C4-2B (cell line): ENCODE results near the gene DEAF1.

Experiments used
- H3K27ac ChIP-seq: fragments of 450-650 bp; 2 replicates; pipeline ENCODE4 v1.5.1; 2017
- ZFX ChIP-seq: fragments of 450-650 bp; IDR thresholded peaks from 2 replicates; pipeline ENCODE4 v1.6.1; 2017
- TF ChIP-seq, protein P1 (sequence below): fragments of 450-650 bp; conservative IDR thresholded peaks from 2 replicates; pipeline ENCODE4 v1.5.1; 2017; ENCODE audit warnings: mild to moderate bottlenecking

DEAF1 gene

DNA sequence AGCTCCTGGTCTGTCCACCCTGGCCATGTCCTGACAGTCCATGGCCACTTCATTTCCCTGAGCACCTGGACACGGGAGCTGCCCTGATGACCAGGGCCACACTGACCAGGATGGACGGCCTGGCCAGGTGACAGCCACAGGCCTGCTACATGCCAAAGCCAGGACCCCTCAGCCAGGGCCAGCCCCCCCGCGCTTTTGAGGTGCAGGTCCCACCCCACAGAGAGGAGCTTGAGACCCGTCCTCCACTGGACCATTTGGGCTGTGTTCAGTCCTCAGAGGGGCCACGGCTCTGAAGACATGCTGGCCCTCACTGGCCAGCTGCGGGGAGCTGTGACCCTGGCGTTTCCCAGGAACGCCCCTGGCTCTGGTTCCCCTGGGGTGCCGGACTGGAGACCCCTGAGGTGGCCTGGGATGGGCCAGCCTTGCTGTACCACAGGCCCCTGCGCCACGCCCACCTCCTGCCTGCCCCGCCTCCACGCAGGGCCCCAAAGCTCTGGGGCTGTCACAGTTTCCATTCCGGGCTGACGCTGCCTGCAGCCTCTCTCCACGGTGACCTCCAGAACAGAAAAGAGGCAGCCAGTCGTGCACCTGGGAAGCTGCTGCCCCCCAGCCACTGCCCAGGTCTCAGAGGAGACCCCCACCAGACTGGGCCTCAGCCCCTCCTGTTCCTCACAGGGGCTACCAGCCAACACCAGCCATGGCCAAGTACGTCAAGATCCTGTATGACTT, 29.2 kb upstream of the DEAF1 start:
- H3K27ac ChIP-seq, result no peak overlapping the region
- TF ChIP-seq ZFX, result no peak
- TF ChIP-seq, protein P1, sequence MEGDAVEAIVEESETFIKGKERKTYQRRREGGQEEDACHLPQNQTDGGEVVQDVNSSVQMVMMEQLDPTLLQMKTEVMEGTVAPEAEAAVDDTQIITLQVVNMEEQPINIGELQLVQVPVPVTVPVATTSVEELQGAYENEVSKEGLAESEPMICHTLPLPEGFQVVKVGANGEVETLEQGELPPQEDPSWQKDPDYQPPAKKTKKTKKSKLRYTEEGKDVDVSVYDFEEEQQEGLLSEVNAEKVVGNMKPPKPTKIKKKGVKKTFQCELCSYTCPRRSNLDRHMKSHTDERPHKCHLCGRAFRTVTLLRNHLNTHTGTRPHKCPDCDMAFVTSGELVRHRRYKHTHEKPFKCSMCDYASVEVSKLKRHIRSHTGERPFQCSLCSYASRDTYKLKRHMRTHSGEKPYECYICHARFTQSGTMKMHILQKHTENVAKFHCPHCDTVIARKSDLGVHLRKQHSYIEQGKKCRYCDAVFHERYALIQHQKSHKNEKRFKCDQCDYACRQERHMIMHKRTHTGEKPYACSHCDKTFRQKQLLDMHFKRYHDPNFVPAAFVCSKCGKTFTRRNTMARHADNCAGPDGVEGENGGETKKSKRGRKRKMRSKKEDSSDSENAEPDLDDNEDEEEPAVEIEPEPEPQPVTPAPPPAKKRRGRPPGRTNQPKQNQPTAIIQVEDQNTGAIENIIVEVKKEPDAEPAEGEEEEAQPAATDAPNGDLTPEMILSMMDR, result no peak

DNA sequence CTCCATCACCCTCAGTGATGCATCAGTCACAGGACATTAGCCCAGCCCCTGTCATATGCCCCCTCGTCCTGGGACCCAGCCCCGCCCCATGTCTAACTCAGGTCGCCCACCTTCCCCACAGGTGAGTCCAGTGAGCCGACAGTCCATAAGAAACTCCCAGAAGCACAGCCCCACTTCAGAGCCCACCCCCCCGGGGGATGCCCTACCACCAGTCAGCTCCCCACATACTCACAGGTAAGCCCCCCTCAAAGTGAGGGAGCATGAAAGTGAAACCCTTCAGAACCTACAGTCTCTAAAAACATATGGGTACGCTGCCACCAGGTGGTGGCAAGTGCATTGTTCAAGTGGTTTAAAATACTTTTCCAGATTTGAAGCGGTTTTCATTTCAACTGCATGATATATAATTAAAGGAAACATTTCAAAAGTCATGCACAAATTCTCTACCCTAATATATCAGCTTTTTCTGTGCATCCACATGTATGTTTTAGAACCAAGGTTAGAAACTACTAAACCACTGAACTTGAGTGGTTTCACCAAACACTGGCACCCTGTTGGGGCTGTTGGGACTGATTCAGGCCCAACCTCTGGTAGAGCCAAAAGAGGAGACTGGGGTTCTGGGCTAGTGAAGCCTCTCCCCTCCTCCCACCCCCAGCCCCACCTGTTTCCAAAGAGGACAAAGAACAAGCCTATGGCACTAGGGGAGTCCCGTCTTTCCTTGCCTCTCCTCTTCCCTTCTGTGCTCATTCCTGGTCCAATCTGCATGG, 28.3 kb upstream of the DEAF1 start:
- H3K27ac ChIP-seq, result no peak overlapping the region
- TF ChIP-seq, protein P1, result peak; percentile 76
- TF ChIP-seq ZFX, result no peak

GRCh38 chr11:722346-722811, 27.4 kb upstream of the DEAF1 start:
- TF ChIP-seq, protein P1, result no peak
- TF ChIP-seq ZFX, result no peak
- no peak overlapping the region for H3K27ac ChIP-seq

GRCh38 chr11:721741-722345, 26.8 kb upstream of the DEAF1 start:
- TF ChIP-seq ZFX, result no peak
- TF ChIP-seq, protein P1, result no peak
- no peak overlapping the region for H3K27ac ChIP-seq

DNA sequence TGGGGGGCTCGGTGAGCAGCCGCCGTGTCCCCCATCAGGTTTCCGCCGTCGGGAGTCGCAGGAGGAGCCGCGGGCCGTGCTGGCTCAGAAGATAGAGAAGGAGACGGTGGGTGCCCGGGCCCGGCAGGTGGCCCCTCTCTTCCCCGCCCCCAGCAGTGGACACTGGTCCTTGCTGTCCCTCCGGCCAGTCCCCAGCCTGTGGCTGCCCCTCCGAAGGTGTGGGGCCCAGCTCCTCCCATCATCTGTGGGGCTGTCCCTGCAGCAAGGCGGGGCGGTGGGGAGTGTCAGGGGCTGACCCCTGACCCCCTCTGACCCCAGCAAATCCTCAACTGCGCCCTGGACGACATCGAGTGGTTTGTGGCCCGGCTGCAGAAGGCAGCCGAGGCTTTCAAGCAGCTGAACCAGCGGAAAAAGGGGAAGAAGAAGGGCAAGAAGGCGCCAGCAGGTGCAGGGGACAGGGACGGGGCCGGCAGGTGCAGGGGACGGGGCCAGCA, 26.3 kb upstream of the DEAF1 start:
- no peak for TF ChIP-seq ZFX
- TF ChIP-seq, protein P1, result no peak
- H3K27ac ChIP-seq, result no peak overlapping the region

- no peak for TF ChIP-seq ZFX
- TF ChIP-seq, protein P1, result no peak
- no peak overlapping the region for H3K27ac ChIP-seq
These were observed 25.7 kb upstream of the DEAF1 start for GRCh38 chr11:720642-721246.
